NCI-H2107 treated with DMSO at 0.1 percent for 48 hours (cell line): Measurements from ENCODE around the gene UBL4A.

Experiments
- DNase-seq: peaks from one replicate; lab custom pipeline; 2025; ENCODE audit not compliant: unreplicated experiment; lab: John Stamatoyannopoulos, UW

Gene UBL4A

DNA sequence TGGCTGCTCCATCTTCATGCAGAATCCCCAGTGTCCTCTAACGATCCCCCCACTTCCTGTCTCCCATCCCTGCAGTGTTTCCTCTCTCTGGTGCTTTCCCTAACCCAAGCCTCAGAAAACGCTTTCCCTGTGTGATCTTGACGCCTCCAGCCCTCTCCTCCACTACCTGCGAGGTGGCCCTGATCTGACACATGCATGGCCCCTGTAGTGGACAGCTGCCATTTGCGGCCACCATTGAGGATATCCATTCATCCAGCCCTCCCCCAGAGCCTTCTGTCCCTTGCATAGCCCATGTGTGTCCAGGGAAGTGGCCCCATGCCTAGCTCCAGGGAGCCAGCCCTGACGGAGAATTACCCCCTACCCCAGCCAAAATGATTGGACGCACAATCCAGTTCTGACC lies 3.1 kb downstream of the UBL4A start:
- no peak for DNase-seq

DNA sequence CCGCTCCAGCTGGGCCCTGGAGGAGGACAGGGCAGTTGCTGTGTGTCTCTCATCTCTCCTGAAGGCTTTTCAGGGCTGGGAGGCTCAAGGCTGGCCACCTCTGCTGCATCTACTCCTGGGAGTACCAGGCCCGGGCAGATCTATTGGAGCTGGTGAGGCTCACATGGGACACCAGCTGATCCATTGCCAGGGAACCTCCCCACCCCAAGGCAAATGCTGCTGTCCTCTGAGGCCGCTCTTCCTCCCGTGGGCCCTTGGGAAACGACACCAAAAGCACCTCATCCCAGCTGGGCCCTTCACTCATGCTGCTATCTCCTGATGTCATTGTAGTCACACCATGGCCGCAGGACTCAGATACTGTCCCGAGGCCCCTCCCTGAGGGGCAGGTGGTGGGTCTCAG lies 3.6 kb downstream of the UBL4A start:
- DNase-seq, result no peak

DNA sequence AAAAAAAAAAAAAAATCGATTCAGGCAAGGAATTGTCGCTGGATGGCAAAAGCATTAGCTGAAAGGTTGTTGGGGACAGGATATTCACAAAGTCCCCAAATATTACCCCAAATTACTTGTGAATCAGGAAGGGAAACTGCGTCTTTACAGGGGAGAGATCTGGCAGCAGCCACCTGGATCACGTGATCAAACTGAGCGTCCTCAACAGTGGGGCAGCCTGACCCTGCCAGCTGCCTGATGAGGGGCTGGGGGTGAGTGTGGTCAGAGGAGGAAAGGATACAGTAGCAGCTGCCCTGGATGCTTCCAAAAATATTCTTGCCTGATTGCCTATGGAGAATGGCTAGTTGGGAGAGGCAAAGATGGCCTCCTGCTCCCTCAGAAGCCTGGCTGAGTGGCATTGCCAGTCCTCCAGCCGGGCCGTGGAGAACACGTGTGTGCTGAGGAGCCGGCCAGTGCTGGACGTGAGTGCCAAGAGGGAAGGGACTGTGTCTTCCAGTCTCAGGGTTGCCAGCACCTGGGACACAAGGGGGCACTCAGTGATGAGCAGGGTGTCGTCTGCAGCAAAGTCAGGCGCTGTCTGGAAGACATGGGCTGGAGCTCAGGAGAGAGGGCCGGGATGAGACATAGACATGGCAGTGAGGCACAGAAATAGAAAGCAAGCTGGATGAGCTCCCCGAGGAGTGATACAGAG lies 4.4 kb downstream of the UBL4A start:
- no peak for DNase-seq

DNA sequence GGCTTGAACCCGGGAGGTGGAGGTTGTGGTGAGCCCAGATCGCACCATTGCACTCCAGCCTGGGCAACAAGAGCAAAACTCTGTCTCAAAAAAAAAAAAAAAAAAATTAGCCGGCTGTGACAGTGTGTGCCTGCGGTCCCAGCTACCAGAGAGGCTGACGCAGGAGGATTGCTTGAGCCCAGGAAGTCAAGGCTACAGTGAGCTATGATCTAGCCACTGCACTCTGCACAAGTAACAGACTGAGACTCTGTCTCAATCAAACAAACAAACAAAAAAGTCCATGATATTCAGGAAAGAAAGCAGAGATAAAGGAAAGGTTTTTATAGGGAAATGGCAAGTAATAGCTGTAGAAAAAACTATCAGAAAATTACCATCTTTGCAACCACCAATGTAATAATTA lies 5.2 kb downstream of the UBL4A start:
- no peak for DNase-seq

DNA sequence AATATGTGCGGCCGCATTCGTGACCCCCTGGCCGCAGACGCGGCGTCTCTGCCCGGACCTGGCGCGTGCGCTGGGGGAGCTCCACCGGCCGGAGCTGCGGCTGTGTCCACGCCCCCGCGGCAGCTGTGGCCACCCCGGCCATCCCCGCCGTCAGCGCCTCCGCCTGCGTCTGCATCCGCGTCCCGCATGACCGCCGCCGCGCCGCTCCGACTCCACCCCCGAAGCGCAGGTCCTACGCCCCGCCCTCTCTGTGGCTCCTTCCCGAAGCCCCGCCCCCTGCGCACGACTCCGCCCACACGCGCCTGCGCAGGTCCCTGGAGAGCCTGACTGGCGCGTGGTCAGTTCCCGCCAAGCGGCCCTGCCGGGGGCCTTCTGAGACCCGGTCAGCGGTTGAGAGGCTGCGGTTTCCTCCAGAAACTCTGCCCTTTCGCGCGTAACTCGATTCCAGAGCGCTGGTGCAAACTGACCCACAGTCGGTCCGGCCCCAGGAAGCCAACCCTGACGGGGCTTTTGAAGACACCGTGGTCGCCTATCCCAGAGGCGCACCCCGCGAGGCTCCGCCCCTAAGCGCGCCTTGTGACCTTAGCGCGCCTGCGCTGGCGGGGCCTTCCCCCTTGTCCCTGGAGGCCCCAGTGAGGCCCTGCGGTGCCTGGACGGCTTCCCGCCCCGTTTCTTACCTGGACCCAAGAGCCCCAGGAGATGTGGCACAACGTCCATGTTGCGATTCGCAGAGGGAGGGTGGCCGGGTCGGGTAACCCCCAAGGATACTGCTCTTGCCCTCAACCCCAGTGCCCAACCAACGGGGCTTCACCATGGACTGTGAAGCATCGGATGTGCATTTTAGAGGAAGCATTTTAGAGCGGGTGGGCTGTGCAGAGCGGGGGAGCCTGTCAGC lies 7.4 kb downstream of the UBL4A start, which contains the start of gene LAGE3:
Gene LAGE3 (minus strand): TSS at position 554 of the 895 bp plus-strand sequence. CDS start 366 bp downstream, at position 188.
- peak; percentile 71 for DNase-seq

DNA sequence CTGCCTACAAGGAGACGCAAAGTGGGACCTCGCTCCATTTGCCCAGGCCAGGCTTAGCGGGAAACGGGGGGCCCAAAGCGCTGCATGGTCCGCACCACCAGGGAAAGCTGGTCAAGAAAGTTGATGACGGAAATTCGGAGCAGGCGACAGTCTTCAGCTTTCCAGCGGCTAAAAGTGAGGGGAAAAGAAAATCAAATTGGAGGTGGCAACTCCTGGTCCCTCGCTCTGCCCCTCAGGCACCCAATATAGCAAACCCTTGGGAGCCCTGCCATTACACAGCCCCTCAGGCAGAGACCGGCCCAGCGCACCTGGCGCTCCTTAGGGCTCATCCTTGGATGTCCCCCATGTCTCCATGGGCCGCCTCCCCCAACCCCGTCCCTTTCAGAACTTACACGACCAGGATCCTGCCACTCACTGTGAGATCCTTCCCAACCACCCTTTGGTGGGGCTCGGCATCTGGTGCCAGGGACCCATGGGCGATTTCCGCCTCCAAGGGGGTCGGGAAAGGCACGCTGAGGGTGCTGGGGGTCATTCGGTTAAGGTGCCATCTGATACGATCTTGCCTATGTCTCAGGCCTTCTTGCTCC lies 8.4 kb downstream of the UBL4A start:
- no peak for DNase-seq

DNA sequence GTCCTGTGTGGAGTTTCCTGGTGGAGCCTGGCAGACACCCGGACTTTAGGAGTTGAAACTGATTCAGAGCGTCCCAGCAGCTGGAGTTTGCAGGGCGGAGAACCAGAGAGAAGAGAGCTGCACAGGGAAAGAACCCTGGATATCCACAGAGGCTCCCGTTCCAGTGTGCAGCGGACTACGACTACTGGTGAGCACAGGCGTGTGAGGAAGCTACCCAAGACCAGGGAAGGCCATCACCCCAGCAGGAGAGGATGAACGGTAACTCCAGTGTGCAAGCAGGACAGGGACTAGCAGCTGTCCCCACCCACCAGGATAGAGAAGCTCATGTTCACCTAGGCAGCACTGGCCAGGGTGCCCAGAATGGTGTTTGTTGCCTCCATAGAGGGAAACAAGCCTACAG lies 9.6 kb downstream of the UBL4A start:
- no peak for DNase-seq

DNA sequence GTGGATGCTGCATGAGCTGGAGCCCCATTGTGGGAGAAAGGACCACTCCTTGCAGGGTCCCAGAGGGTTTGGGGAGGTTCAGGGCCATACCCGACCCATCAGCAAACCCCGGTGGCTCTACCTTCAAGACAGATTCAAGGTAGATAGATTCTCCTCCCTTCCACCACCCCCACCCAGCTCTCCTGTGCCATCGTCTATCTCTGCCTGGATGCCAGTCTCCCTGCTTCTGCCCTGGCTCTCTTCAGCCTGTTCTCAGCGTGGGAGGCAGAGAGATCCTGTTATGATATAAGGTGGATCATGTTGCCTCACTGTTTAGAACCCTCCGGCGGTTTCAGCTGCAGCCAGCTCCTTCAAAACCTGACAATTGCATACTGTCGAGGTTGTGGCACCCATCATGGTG lies 12.7 kb downstream of the UBL4A start:
- DNase-seq, result no peak

DNA sequence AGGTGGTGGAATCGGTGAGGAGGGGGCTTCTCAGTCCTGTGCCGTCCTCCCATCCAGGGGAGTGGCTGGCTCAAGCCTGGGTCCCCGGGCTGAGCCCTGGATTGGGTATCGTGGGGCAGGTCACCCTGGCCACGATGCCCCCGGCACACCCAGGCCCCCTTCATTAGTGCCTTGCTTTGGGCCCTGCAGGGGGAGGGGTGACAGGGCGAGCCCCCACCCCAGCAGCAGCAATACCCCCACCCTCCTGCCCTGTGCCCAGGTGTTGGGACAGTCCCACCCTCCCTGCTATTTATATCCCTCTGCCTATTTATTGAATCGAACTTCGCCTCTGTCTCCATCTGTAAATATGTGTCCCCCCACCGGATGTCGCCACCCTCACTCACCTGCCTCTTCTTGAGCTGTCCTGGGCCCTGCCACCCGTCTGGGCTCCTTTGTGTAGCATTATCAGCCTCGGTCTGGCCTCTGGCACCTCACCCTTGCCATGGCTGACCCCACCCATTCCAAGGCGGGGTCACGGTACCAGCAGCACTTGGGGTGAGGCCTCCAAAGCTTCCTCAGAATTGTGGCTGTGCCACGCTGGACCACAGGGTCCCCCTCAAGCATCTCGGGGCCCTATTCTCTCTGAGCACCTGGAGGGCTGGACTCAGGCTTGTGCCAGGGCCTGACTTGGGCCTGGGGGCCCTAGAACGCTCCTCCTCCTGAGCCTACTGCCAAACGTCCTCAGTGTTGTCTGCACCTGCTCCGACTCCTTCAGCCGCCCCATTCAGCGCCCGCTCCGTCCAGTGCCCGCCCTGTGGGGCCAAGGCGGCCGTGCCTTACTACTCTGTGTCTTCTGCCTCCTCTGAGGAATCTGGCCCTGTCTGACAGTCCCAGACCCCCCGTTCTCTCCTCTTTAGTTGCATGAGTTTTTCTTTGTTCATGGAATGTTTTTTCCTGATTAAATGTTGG lies 13.5 kb downstream of the UBL4A start:
- DNase-seq, result no peak

DNA sequence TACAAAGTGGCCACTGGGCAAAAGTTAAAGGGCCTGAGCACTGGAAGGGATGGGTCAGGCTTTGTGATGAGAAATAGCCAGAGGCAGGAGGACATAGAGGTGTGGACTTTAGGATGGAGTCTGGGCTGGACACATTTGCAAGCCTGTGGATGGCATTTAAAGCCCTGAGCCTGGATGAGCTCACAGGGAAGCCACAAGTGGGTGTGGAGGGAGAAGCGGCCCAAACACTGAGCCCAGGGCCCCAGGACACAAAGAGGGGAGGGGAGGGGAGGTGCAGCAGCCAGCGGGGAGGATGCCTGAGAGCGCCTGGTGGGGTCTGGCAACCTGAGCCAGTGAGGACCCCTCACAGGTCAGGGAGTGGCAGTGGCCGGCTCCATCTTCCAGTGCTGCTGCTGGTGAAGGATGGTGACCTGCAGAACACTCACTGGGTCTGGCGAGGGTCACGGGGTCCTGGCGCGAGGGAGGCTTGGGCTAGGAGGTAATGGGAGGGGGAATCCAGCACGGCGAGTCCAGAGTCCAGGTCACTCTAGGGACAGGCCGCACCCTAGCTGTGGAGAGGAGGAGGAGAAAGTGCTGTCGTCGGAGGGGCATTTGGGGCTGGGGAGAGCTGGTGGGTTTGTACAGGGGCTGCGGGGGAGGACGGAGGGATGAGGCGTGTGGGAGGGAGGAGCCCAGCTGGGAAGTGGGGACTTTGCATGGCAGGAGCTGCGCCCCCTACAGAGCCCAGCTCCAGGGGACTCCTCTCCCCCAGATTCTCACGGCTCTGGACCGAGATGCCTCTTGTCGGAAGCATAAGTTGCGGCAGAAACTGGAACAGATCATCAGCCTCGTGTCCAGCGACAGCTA lies 14.4 kb downstream of the UBL4A start:
- DNase-seq, result no peak

DNA sequence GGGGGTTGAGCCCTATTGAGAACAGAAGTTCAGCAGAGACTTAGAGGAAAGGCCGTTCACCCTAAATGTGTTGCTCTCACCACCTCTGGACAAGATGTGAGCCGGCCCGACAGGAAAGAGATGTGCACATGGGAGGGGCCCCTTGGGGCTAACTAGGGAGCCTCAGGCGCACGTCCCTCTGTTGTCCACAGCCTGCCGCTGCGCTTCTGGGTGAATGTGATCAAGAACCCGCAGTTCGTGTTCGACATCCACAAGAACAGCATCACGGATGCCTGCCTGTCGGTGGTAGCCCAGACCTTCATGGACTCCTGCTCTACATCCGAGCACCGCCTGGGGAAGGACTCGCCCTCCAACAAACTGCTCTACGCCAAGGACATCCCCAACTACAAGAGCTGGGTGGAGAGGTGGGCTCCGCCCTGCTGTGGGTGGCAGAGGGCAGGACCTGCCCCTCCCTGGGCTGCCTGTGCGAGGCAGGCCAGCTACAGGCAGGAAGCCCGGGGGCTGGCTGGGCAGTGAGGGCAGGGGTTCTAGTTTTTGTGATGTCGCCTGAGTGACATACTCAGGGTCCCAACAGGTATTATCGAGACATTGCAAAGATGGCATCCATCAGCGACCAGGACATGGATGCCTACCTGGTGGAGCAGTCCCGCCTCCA lies 15.4 kb downstream of the UBL4A start:
- DNase-seq, result no peak

DNA sequence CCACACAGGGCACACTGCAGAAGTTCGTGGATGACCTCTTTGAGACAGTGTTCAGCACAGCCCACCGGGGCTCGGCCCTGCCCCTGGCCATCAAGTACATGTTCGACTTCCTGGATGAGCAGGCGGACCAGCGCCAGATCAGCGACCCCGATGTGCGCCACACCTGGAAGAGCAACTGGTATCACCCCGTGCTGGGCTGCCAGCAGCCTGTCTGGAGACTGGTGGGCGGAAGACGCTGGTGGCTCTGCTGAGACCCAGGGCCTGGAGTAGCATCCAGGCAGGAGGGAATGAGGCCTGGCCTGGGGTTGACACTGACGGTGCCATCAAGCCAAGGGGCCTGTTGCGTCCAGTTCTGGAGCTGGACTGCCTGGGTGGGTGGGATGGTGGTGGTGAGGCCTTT lies 16.0 kb downstream of the UBL4A start:
- DNase-seq, result no peak

DNA sequence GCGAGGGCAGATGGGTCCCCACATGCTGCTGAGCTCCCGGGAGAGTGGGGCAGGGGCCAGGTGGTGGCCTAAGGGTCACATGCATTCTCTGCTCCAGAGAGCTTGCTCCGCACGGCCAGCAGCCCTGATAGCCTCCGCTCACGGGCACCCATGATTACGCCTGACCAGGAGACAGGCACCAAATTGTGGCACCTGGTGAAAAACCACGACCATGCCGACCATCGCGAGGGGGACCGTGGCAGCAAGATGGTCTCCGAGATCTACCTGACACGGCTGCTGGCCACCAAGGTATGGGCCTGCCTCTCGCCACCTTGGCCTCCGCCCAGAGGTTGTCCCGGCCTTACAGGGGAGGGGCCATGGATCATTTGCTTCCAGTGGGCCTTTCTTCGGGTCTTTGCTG lies 16.5 kb downstream of the UBL4A start:
- DNase-seq, result no peak

DNA sequence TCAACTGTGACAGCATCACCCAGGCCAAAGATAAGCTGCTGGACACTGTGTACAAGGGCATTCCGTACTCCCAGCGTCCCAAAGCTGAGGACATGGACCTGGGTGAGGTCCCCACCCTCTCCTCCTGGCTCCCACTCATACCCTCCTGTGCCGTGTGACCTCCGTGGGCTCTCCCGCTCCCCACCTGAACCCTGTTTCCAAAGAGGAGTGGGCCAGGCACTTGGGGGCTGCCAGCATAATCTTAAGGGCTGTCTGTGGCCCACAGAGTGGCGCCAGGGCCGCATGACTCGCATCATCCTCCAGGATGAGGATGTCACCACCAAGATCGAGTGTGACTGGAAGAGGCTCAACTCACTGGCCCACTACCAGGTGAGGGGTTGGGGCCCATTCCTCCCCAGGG lies 17.3 kb downstream of the UBL4A start:
- no peak for DNase-seq

DNA sequence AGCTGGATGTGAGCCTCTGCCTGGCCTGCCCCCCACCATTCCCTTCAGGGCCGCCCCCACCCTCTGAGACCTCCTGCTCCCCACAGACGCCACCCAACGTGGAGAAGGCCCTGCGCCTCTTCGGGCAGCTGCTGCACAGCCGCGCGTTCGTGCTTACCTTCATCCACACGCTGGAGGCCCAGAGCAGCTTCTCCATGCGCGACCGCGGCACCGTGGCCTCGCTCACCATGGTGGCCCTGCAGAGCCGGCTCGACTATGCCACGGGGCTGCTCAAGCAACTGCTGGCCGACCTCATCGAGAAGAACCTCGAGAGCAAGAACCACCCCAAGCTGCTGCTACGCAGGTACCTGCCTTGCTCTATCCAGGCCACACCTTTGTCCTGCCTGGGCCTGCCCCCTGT lies 18.2 kb downstream of the UBL4A start:
- DNase-seq, result no peak

DNA sequence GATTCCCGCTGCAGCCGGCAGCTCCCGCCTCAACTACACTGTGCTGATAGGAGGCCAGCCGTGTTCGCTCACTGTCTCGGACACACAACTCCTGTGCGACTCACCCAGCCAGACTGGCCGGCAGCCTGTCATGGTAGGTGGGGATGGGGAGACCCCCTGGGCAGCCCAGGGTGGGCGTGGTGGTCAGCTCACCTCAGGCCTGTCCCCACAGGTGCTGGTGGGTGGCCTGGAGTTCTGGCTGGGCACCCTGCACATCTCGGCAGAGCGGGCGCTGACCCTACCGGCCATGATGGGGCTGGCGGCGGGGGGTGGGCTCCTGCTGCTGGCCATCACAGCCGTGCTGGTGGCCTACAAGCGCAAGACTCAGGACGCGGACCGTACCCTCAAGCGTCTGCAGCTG lies 18.9 kb downstream of the UBL4A start:
- DNase-seq, result no peak

DNA sequence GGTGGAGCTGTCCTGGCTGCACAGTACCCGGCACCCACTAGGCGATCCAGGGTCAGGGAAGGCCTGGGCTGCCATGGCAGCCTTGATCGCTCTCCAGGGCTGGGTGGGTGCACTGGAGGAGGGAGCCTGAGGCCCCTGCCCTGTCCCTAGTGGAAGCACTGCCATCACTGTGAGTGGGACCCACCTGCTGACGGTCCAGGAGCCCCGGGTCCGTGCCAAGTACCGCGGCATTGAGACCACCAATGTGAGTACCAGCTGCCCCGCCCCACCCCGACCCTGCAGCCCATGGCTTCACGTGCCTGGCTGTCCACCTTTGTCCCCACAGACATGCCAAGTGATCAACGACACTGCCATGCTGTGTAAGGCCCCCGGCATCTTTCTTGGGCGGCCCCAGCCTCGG lies 19.5 kb downstream of the UBL4A start:
- DNase-seq, result no peak

DNA sequence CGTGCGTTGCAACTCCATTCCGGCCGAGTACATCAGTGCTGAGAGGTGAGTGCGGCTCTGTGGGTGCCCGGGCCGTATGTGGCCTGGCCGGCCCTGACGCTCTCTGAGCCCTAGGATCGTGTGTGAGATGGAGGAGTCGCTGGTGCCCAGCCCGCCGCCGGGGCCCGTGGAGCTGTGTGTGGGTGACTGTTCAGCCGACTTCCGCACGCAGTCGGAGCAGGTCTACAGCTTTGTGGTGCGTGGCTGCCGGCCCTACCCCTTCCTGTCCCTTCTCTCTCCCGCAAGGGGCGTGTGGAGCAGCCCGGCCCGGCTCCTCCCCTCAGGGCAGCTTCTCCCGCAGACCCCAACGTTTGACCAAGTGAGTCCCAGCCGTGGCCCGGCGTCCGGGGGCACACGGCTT lies 20.4 kb downstream of the UBL4A start:
- no peak for DNase-seq

DNA sequence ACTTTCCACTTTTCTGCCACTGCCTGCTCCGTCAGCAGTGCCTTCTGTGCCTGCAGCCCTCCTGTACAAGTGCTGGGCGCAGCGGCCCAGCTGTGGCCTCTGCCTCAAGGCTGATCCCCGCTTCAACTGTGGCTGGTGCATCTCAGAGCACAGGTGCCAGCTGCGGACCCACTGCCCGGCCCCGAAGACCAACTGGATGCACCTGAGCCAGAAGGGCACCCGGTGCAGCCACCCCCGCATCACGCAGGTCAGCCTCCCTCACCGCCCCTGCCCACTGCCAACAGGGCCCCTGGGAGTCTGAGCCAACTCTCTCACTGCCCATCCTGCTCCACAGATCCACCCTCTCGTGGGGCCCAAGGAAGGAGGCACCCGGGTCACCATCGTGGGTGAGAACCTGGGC lies 20.8 kb downstream of the UBL4A start:
- DNase-seq, result no peak
